Liver (tissue), 9 donors: Measurements from ENCODE around the gene NAA16. TPM values are rescaled to one million over a fixed set of nuclear protein-coding genes. Genes with fewer than 3 reads are reported as not detected.
A peak's percentile ranks its signal among the peaks of the same experiment; 100 is the strongest.

Experiments used
- DNase-seq: peaks from one replicate; pipeline ENCODE4 v3.0.0-alpha.2; 2017; ENCODE audit warnings: low spot score
- H3K27ac ChIP-seq, 2 donors: one replicate each; pipeline ENCODE4 v1.7.0; 2013; ENCODE audit warnings: inconsistent platforms in 2 of 2, low read length in 2 of 2, control low read depth in 1 of 2, low read depth in 1 of 2, mild to moderate bottlenecking in 1 of 2
- H3K27me3 ChIP-seq, 4 donors: one replicate each; pipeline versions ENCODE4 v1.6.1 to v1.7.0; 2013; ENCODE audit warnings: low read length in 3 of 4, inconsistent platforms in 1 of 4, mild to moderate bottlenecking in 1 of 4, moderate library complexity in 1 of 4; ENCODE audit not compliant: control insufficient read depth in 4 of 4, insufficient read depth in 4 of 4
- H3K36me3 ChIP-seq, 4 donors: one replicate each; pipeline versions ENCODE4 v1.6.1 to v1.7.0; 2013; ENCODE audit warnings: low read length in 3 of 4, mild to moderate bottlenecking in 3 of 4, low read depth in 1 of 4, moderate library complexity in 1 of 4; ENCODE audit not compliant: control insufficient read depth in 4 of 4, insufficient read depth in 3 of 4
- H3K4me1 ChIP-seq, 4 donors: one replicate each; pipeline versions ENCODE4 v1.6.1 to v1.7.0; 2013; ENCODE audit warnings: low read length in 3 of 4, mild to moderate bottlenecking in 3 of 4, moderate library complexity in 1 of 4; ENCODE audit not compliant: control insufficient read depth in 4 of 4, insufficient read depth in 4 of 4
- H3K4me3 ChIP-seq, 3 donors: one replicate each; pipeline versions ENCODE4 v1.6.1 to v1.7.0; 2013; ENCODE audit warnings: low read length in 3 of 3, control low read depth in 1 of 3, low read depth in 1 of 3, mild to moderate bottlenecking in 1 of 3
- H3K9ac ChIP-seq, 2 donors: one replicate each; pipeline ENCODE4 v1.7.0; 2013; ENCODE audit warnings: low read length in 2 of 2, mild to moderate bottlenecking in 2 of 2, moderate library complexity in 2 of 2, control low read depth in 1 of 2, low read depth in 1 of 2
- H3K9me3 ChIP-seq, 4 donors: one replicate each; pipeline versions ENCODE4 v1.6.1 to v1.7.0; 2013; ENCODE audit warnings: low read length in 3 of 4; ENCODE audit not compliant: control insufficient read depth in 4 of 4
- EGR1 ChIP-seq, 2 donors: IDR thresholded peaks; 2 replicates each; pipeline ENCODE4 v1.6.1; 2016 to 2018; ENCODE audit warnings: antibody characterized with exemption in 2 of 2, low read depth in 2 of 2
- FOXA1 ChIP-seq: IDR thresholded peaks from 2 replicates; pipeline ENCODE4 v1.6.1; 2016; ENCODE audit warnings: antibody characterized with exemption
- FOXA2 ChIP-seq: IDR thresholded peaks from 2 replicates; pipeline ENCODE4 v1.6.1; 2016; ENCODE audit warnings: antibody characterized with exemption
- GABPA ChIP-seq, 2 donors: IDR thresholded peaks in 1 of 2; conservative IDR thresholded peaks in 1 of 2; 2 replicates each; pipeline ENCODE4 v1.6.1; 2016; ENCODE audit warnings: antibody characterized with exemption in 2 of 2, mild to moderate bottlenecking in 1 of 2, moderate library complexity in 1 of 2
- HNF4A ChIP-seq, 2 donors: conservative IDR thresholded peaks; 2 replicates each; pipeline ENCODE4 v1.6.1; 2016; ENCODE audit warnings: antibody characterized with exemption in 2 of 2, mild to moderate bottlenecking in 2 of 2
- JUND ChIP-seq, 2 donors: IDR thresholded peaks; 2 replicates each; pipeline ENCODE4 v1.6.1; 2016; ENCODE audit warnings: antibody characterized with exemption in 2 of 2
- NR2F2 ChIP-seq: IDR thresholded peaks from 2 replicates; pipeline ENCODE4 v1.6.1; 2016; ENCODE audit warnings: antibody characterized with exemption
- RAD21 ChIP-seq, 2 donors: IDR thresholded peaks; 2 replicates each; pipeline ENCODE4 v1.6.1; 2016; ENCODE audit warnings: antibody characterized with exemption in 2 of 2, mild to moderate bottlenecking in 2 of 2
- REST ChIP-seq: IDR thresholded peaks from 2 replicates; pipeline ENCODE4 v1.6.1; 2016; ENCODE audit warnings: antibody characterized with exemption, mild to moderate bottlenecking
- RXRA ChIP-seq, 2 donors: IDR thresholded peaks; 2 replicates each; pipeline ENCODE4 v1.6.1; 2017 to 2018; ENCODE audit warnings: antibody characterized with exemption in 2 of 2, mild to moderate bottlenecking in 1 of 2
- SP1 ChIP-seq: IDR thresholded peaks from 2 replicates; pipeline ENCODE4 v1.6.1; 2018; ENCODE audit warnings: antibody characterized with exemption, mild to moderate bottlenecking
- YY1 ChIP-seq: IDR thresholded peaks from 2 replicates; pipeline ENCODE4 v1.6.1; 2016; ENCODE audit warnings: antibody characterized with exemption, mild to moderate bottlenecking
- WGBS: extraction: QIAGEN DNeasy Blood & Tissue Kit; methylation state at CpG from one replicate; pipeline ENCODE4 v1.1.7; 2013; 5-methylcytosine and 5-hydroxymethylcytosine counted together
- polyA plus RNA-seq, 2 donors: library from polyadenylated mRNA; stranded (reverse) in 1 of 2; unstranded in 1 of 2; fragments of 200-250 nt in 1 of 2; fragments of >200 nt in 1 of 2; fragmentation: Nextera tagmentation in 1 of 2; extraction: Ambion mirVana in 1 of 2; gene quantifications; one replicate each; pipeline versions ENCODE4 v1.2.1 to v1.2.3, GENCODE V29; 2013 to 2015
- total RNA-seq, 2 donors: library from RNA; depleted of rRNA; stranded (reverse); fragments of >200 nt; gene quantifications; one replicate each; pipeline ENCODE4 v1.2.3, GENCODE V29; 2014
- TF ChIP-seq, protein P1 (sequence below): IDR thresholded peaks from 2 replicates; pipeline ENCODE4 v1.6.1; 2016; ENCODE audit warnings: antibody characterized with exemption
- TF ChIP-seq, protein P2 (sequence below): IDR thresholded peaks from 2 replicates; pipeline ENCODE4 v1.6.1; 2016; ENCODE audit warnings: antibody characterized with exemption
- TF ChIP-seq, protein P3 (sequence below): fragments of 150-350 bp; IDR thresholded peaks from 2 replicates; pipeline ENCODE4 v1.5.1; 2017; ENCODE audit warnings: improper control_type of control experiment, low read depth, low read length; ENCODE audit not compliant: missing input control
- donor health status: healthy.
- donor health status: healthy.
- donor health status: healthy.
- donor health status: healthy.
- donor health status: healthy.

NAA16 gene
- total and polyA plus RNA-seq, 4 donors = 2.6 to 11.5 (median 9.2) TPM

DNA sequence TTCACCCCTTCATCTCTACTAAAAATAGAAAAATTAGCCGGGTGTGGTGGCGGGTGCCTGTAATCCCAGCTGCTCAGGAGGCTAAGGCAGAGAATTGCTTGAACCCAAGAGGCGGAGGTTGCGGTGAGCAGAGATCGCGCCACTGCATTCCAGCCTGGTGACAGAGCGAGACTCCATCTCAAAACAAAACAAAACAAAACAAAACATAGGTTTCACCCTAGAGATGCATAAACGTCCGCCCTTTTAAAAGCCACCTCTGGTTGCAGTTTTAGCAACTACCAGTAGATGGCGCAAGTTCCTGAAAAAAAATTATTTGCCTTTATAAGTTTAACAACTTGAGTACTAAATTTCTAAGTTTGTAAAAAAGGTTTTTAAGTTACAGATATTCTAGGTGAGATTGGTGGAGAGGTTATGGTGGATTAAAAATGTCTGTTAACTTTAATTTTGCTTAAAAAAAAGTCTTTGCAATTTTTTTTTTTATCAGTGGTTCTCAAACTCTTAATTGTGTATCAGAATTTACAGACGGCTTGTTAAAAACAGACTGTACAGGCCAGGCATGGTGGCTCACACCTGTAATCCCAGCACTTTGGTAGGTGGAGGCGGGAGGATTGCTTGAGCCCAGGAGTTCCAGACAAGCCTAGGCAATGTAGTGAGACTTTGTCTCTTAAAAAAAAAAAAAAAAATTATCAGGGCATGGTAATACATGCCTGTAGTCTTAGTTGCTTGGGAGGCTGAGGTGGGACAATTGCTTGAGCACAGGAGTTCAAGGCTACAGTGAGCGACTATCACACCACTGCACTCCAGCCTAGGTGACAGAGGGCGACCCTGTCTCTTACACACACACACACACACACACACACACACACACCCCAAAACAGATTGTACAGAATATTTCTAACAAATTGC lies 42.1 kb downstream of the NAA16 start:
- DNase-seq = peak; percentile 42
- H3K27me3 ChIP-seq = no peaks in the 10 kb centered on the region
- peaks cover 0 to 7% (median 2%) of the 10 kb centered on the region in 4 donors for H3K36me3 ChIP-seq
- H3K9ac ChIP-seq = no peak overlapping the region
- H3K27ac ChIP-seq = no peak overlapping the region
- H3K9me3 ChIP-seq = no peaks in the 10 kb centered on the region
- TF ChIP-seq HNF4A (conservative IDR thresholded peaks at IDR 0.05) (no peak), FOXA1 (no peak), GABPA (IDR thresholded peaks at IDR 0.05 in 1 of 2, conservative IDR thresholded peaks at IDR 0.05 in 1 of 2) (no peak), FOXA2 (no peak), RAD21 (IDR thresholded peaks at IDR 0.05) (peak; percentile 66 to 73), REST (no peak), NR2F2 (no peak), RXRA (IDR thresholded peaks at IDR 0.05) (no peak), JUND (IDR thresholded peaks at IDR 0.05) (no peak), YY1 (no peak), EGR1 (IDR thresholded peaks at IDR 0.05; ENCODE audit: low read depth in 2 of 2) (no peak), SP1 (no peak)
- TF ChIP-seq, protein P1, sequence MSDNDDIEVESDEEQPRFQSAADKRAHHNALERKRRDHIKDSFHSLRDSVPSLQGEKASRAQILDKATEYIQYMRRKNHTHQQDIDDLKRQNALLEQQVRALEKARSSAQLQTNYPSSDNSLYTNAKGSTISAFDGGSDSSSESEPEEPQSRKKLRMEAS = no peak
- TF ChIP-seq, protein P2, sequence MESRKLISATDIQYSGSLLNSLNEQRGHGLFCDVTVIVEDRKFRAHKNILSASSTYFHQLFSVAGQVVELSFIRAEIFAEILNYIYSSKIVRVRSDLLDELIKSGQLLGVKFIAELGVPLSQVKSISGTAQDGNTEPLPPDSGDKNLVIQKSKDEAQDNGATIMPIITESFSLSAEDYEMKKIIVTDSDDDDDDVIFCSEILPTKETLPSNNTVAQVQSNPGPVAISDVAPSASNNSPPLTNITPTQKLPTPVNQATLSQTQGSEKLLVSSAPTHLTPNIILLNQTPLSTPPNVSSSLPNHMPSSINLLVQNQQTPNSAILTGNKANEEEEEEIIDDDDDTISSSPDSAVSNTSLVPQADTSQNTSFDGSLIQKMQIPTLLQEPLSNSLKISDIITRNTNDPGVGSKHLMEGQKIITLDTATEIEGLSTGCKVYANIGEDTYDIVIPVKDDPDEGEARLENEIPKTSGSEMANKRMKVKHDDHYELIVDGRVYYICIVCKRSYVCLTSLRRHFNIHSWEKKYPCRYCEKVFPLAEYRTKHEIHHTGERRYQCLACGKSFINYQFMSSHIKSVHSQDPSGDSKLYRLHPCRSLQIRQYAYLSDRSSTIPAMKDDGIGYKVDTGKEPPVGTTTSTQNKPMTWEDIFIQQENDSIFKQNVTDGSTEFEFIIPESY = no peak
- TF ChIP-seq, protein P3, sequence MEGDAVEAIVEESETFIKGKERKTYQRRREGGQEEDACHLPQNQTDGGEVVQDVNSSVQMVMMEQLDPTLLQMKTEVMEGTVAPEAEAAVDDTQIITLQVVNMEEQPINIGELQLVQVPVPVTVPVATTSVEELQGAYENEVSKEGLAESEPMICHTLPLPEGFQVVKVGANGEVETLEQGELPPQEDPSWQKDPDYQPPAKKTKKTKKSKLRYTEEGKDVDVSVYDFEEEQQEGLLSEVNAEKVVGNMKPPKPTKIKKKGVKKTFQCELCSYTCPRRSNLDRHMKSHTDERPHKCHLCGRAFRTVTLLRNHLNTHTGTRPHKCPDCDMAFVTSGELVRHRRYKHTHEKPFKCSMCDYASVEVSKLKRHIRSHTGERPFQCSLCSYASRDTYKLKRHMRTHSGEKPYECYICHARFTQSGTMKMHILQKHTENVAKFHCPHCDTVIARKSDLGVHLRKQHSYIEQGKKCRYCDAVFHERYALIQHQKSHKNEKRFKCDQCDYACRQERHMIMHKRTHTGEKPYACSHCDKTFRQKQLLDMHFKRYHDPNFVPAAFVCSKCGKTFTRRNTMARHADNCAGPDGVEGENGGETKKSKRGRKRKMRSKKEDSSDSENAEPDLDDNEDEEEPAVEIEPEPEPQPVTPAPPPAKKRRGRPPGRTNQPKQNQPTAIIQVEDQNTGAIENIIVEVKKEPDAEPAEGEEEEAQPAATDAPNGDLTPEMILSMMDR = peak; percentile 80
- 49% methylated on average over 14 of the region's 14 CpGs for WGBS
- no peak overlapping the region for H3K4me3 ChIP-seq
- H3K4me1 ChIP-seq = no peaks in the 10 kb centered on the region
